Activated CD4-positive, alpha-beta memory T cell treated with anti-CD3 and anti-CD28 coated beads, Interleukin-2, amount 10 ng/mL, durations not matched to agents 7 days and 5 days (primary cell): ENCODE measurements around the gene GALNT18. TPM values are rescaled to one million over a fixed set of nuclear protein-coding genes. Genes with fewer than 3 reads are reported as not detected.

Experiments used
- CTCF ChIA-PET: fragments of 350-600 bp; sonication (Branson Sonifier 250); formaldehyde crosslinking; loops from one replicate; lab custom pipeline; 2021; ENCODE audit warnings: antibody characterized with exemption, inconsistent platforms; lab: Charles Lee
- POLR2A ChIA-PET: fragments of 350-600 bp; sonication (Branson Sonifier 250); formaldehyde crosslinking; loops from one replicate; lab custom pipeline; 2021; ENCODE audit warnings: antibody characterized with exemption; lab: Charles Lee
- DNase-seq: peaks from one replicate; pipeline ENCODE4 v3.0.0-alpha.2; 2020
- H3K27ac Mint-ChIP-seq: one replicate; pipeline ENCODE4 v1.8.0; 2021; ENCODE audit warnings: mild to moderate bottlenecking, mixed read lengths
- H3K27me3 Mint-ChIP-seq: one replicate; pipeline ENCODE4 v1.8.0; 2021; ENCODE audit warnings: mixed read lengths
- H3K36me3 Mint-ChIP-seq: one replicate; pipeline ENCODE4 v1.8.0; 2021; ENCODE audit warnings: low read depth, mixed read lengths
- H3K4me1 Mint-ChIP-seq: one replicate; pipeline ENCODE4 v1.8.0; 2021; ENCODE audit warnings: mixed read lengths
- H3K4me3 Mint-ChIP-seq: one replicate; pipeline ENCODE4 v1.8.0; 2021; ENCODE audit warnings: mild to moderate bottlenecking, mixed read lengths
- H3K9me3 Mint-ChIP-seq: one replicate; pipeline ENCODE4 v1.8.0; 2021; ENCODE audit warnings: mixed read lengths
- total RNA-seq, 2 experiments: library from RNA; stranded (reverse); gene quantifications; one replicate each; pipeline ENCODE4 v1.2.3, GENCODE V29; 2021

GALNT18 gene
- total RNA-seq, 2 experiments from 2014 or later: 0.60 to 0.93 TPM

- Mint-ChIP-seq H3K4me3 (no peak overlapping the region), H3K27ac (no peak overlapping the region), H3K9me3 (no peaks in the 10 kb centered on the region), H3K36me3 (no peaks in the 10 kb centered on the region), H3K4me1 (peaks cover 7% of the 10 kb centered on the region), H3K27me3 (peaks cover 3% of the 10 kb centered on the region)
- no peak for DNase-seq
- ChIA-PET POLR2A (no interaction called here), CTCF (no interaction called here)
Observed at GRCh38 chr11:11580012-11580411, 41.8 kb downstream of the GALNT18 start.

GRCh38 chr11:11579012-11579988, 42.5 kb downstream of the GALNT18 start:
- CTCF ChIA-PET: no interaction called here
- no peak for DNase-seq

GRCh38 chr11:11577932-11578911, 43.6 kb downstream of the GALNT18 start:
- peaks cover 3% of the 10 kb centered on the region for H3K27me3 Mint-ChIP-seq
- ChIA-PET POLR2A (no interaction called here), CTCF (no interaction called here)
- no peaks in the 10 kb centered on the region for H3K36me3 Mint-ChIP-seq
- DNase-seq: no peak
- H3K27ac Mint-ChIP-seq: no peak overlapping the region
- peaks cover 7% of the 10 kb centered on the region for H3K4me1 Mint-ChIP-seq
- H3K9me3 Mint-ChIP-seq: no peaks in the 10 kb centered on the region
- H3K4me3 Mint-ChIP-seq: no peak overlapping the region

More at GRCh38 chr11:11579012-11579988, 42.5 kb downstream of the GALNT18 start:
- POLR2A ChIA-PET: no interaction called here
- Mint-ChIP-seq H3K9me3 (no peaks in the 10 kb centered on the region), H3K4me1 (peaks cover 7% of the 10 kb centered on the region), H3K27me3 (peaks cover 3% of the 10 kb centered on the region), H3K36me3 (no peaks in the 10 kb centered on the region), H3K27ac (no peak overlapping the region), H3K4me3 (no peak overlapping the region)

GRCh38 chr11:11577251-11577855, 44.5 kb downstream of the GALNT18 start:
- ChIA-PET CTCF (no interaction called here), POLR2A (no interaction called here)
- Mint-ChIP-seq H3K9me3 (no peaks in the 10 kb centered on the region), H3K27me3 (peaks cover 3% of the 10 kb centered on the region), H3K4me1 (peaks cover 7% of the 10 kb centered on the region), H3K27ac (no peak overlapping the region), H3K4me3 (no peak overlapping the region), H3K36me3 (no peaks in the 10 kb centered on the region)
- DNase-seq: peak; percentile 14

GRCh38 chr11:11574373-11575287, 47.2 kb downstream of the GALNT18 start:
- CTCF ChIA-PET: no interaction called here
- peaks cover under 1% of the 10 kb centered on the region for H3K27me3 Mint-ChIP-seq
- no peaks in the 10 kb centered on the region for H3K36me3 Mint-ChIP-seq
- DNase-seq: no peak
- no peak overlapping the region for H3K27ac Mint-ChIP-seq
- POLR2A ChIA-PET: no interaction called here
- peaks cover 13% of the 10 kb centered on the region for H3K4me1 Mint-ChIP-seq
- no peaks in the 10 kb centered on the region for H3K9me3 Mint-ChIP-seq
- no peak overlapping the region for H3K4me3 Mint-ChIP-seq

- Mint-ChIP-seq H3K27ac (no peak overlapping the region), H3K27me3 (peaks cover 1% of the 10 kb centered on the region), H3K36me3 (no peaks in the 10 kb centered on the region), H3K4me3 (no peak overlapping the region), H3K4me1 (peaks cover 21% of the 10 kb centered on the region), H3K9me3 (no peaks in the 10 kb centered on the region)
- POLR2A ChIA-PET: no interaction called here
- DNase-seq: no peak
- CTCF ChIA-PET: no interaction called here
Observed at GRCh38 chr11:11572386-11572785, 49.4 kb downstream of the GALNT18 start.

- Mint-ChIP-seq H3K9me3 (no peaks in the 10 kb centered on the region), H3K4me3 (no peak overlapping the region), H3K27me3 (peaks cover 1% of the 10 kb centered on the region), H3K27ac (no peak overlapping the region), H3K4me1 (peaks cover 19% of the 10 kb centered on the region), H3K36me3 (no peaks in the 10 kb centered on the region)
- DNase-seq: no peak
- CTCF ChIA-PET: no interaction called here
- POLR2A ChIA-PET: no interaction called here
Observed at GRCh38 chr11:11571893-11572292, 49.9 kb downstream of the GALNT18 start.

GRCh38 chr11:11570823-11571222, 51.0 kb downstream of the GALNT18 start:
- H3K36me3 Mint-ChIP-seq: no peaks in the 10 kb centered on the region
- peaks cover 1% of the 10 kb centered on the region for H3K27me3 Mint-ChIP-seq
- POLR2A ChIA-PET: no interaction called here
- CTCF ChIA-PET: no interaction called here
- no peak overlapping the region for H3K27ac Mint-ChIP-seq
- H3K4me1 Mint-ChIP-seq: peaks cover 19% of the 10 kb centered on the region
- DNase-seq: no peak
- H3K4me3 Mint-ChIP-seq: no peak overlapping the region
- no peaks in the 10 kb centered on the region for H3K9me3 Mint-ChIP-seq

- DNase-seq: no peak
- Mint-ChIP-seq H3K27ac (no peak overlapping the region), H3K4me1 (peaks cover 19% of the 10 kb centered on the region), H3K9me3 (no peaks in the 10 kb centered on the region), H3K27me3 (peaks cover 4% of the 10 kb centered on the region), H3K4me3 (no peak overlapping the region), H3K36me3 (no peaks in the 10 kb centered on the region)
- POLR2A ChIA-PET: no interaction called here
- CTCF ChIA-PET: no interaction called here
Observed at GRCh38 chr11:11569936-11570491, 51.8 kb downstream of the GALNT18 start.

GRCh38 chr11:11568651-11569229, 53.1 kb downstream of the GALNT18 start:
- ChIA-PET POLR2A (no interaction called here), CTCF (no interaction called here)
- no peak for DNase-seq
- Mint-ChIP-seq H3K4me3 (no peak overlapping the region), H3K27ac (no peak overlapping the region), H3K27me3 (peaks cover 4% of the 10 kb centered on the region), H3K9me3 (no peaks in the 10 kb centered on the region), H3K4me1 (peaks cover 19% of the 10 kb centered on the region), H3K36me3 (no peaks in the 10 kb centered on the region)

GRCh38 chr11:11567936-11568650, 53.7 kb downstream of the GALNT18 start:
- DNase-seq: no peak
- ChIA-PET CTCF (no interaction called here), POLR2A (no interaction called here)
- H3K9me3 Mint-ChIP-seq: no peaks in the 10 kb centered on the region
- H3K27me3 Mint-ChIP-seq: peaks cover 4% of the 10 kb centered on the region
- H3K4me1 Mint-ChIP-seq: peaks cover 19% of the 10 kb centered on the region
- no peak overlapping the region for H3K4me3 Mint-ChIP-seq
- no peak overlapping the region for H3K27ac Mint-ChIP-seq
- no peaks in the 10 kb centered on the region for H3K36me3 Mint-ChIP-seq
